ENCODE data around the gene SSBP3.

DNA sequence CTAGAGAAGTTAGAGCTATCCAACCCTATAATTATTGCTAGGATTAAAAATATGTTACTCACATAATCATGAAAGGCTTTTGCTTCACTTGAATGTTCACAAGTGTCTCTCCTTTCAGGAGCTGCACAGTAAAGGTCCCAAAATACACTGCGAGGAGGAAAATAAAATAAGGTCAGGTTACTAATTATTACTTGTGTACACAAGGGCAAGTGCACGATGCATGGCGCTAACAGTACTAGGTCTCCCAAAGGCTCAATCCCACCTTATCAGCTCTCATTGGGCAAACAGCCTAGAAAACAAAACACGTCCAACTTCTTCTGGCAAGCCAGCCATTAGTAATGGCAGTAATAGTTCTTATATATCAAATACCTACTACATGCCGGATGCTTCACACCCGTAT lies 4.4 kb downstream of the SSBP3 start:
- TF ChIP-seq POLR2A (IDR thresholded peaks at IDR 0.05): no peak
- TF ChIP-seq, protein P1, sequence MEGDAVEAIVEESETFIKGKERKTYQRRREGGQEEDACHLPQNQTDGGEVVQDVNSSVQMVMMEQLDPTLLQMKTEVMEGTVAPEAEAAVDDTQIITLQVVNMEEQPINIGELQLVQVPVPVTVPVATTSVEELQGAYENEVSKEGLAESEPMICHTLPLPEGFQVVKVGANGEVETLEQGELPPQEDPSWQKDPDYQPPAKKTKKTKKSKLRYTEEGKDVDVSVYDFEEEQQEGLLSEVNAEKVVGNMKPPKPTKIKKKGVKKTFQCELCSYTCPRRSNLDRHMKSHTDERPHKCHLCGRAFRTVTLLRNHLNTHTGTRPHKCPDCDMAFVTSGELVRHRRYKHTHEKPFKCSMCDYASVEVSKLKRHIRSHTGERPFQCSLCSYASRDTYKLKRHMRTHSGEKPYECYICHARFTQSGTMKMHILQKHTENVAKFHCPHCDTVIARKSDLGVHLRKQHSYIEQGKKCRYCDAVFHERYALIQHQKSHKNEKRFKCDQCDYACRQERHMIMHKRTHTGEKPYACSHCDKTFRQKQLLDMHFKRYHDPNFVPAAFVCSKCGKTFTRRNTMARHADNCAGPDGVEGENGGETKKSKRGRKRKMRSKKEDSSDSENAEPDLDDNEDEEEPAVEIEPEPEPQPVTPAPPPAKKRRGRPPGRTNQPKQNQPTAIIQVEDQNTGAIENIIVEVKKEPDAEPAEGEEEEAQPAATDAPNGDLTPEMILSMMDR (IDR thresholded peaks at IDR 0.05): no peak
